Common myeloid progenitor, CD34-positive (primary cell): ENCODE results near the gene NUTM2G.
"Not testable (repeated sequence)": the region's sequence is repeated elsewhere in the genome, so short reads cannot be mapped to it uniquely, and the experiment has no call there.

ENCODE experiments used
- CTCF ChIA-PET: fragments of 350-600 bp; sonication (Branson Sonifier 250); formaldehyde crosslinking; loops from one replicate; lab custom pipeline; 2021; ENCODE audit warnings: antibody characterized with exemption; lab: Charles Lee
- POLR2A ChIA-PET: fragments of 350-600 bp; sonication (Branson Sonifier 250); formaldehyde crosslinking; loops from one replicate; lab custom pipeline; 2021; ENCODE audit warnings: antibody characterized with exemption; lab: Charles Lee
- DNase-seq, 3 donors: peaks; one replicate each; pipeline versions ENCODE4 v3.0.0 to v3.0.0-alpha.2; 2013
- H3K27ac ChIP-seq, 2 experiments: 1 replicate in 1 of 2; 2 replicates in 1 of 2; pipeline ENCODE4 v1.7.0; 2013; ENCODE audit warnings: inconsistent platforms in 2 of 2, low read length in 2 of 2, mild to moderate bottlenecking in 2 of 2, low read depth in 1 of 2, moderate library complexity in 1 of 2; ENCODE audit not compliant: severe bottlenecking in 2 of 2, insufficient read depth in 1 of 2, poor library complexity in 1 of 2
- H3K27me3 ChIP-seq, 5 experiments: replicated peaks in 2 of 5; 1 replicate in 3 of 5; 2 replicates in 2 of 5; pipeline versions ENCODE4 v1.6.1 to v1.7.0; 2013; ENCODE audit warnings: low read length in 4 of 5, mild to moderate bottlenecking in 2 of 5, moderate library complexity in 2 of 5, inconsistent platforms in 1 of 5; ENCODE audit not compliant: insufficient read depth in 5 of 5, control insufficient read depth in 4 of 5
- H3K36me3 ChIP-seq, 4 experiments: 1 replicate in 2 of 4; 2 replicates in 2 of 4; pipeline versions ENCODE4 v1.6.1 to v1.7.0; 2013; ENCODE audit warnings: low read length in 3 of 4, control low read depth in 1 of 4, mild to moderate bottlenecking in 1 of 4; ENCODE audit not compliant: control insufficient read depth in 4 of 4, insufficient read depth in 4 of 4
- H3K4me1 ChIP-seq, 4 experiments: 1 replicate in 3 of 4; 2 replicates in 1 of 4; pipeline versions ENCODE4 v1.6.1 to v1.7.1; 2013; ENCODE audit warnings: low read length in 3 of 4, mild to moderate bottlenecking in 3 of 4, control low read depth in 1 of 4, inconsistent platforms in 1 of 4, moderate library complexity in 1 of 4; ENCODE audit not compliant: control insufficient read depth in 4 of 4, insufficient read depth in 4 of 4; ENCODE audit errors: control extremely low read depth in 1 of 4
- H3K4me3 ChIP-seq, 7 experiments: 1 replicate in 4 of 7; 2 replicates in 3 of 7; pipeline versions ENCODE4 v1.5.1 to v1.7.0; 2013; ENCODE audit warnings: mild to moderate bottlenecking in 7 of 7, low read length in 6 of 7, moderate library complexity in 6 of 7, inconsistent platforms in 2 of 7, low read depth in 2 of 7, control low read depth in 1 of 7; ENCODE audit not compliant: insufficient read depth in 4 of 7, control insufficient read depth in 1 of 7; ENCODE audit errors: extremely low read depth in 1 of 7
- H3K9me3 ChIP-seq, 5 experiments: 1 replicate in 4 of 5; 2 replicates in 1 of 5; pipeline versions ENCODE4 v1.6.1 to v1.7.1; 2013; ENCODE audit warnings: low read length in 4 of 5, mild to moderate bottlenecking in 2 of 5, inconsistent platforms in 1 of 5, low read depth in 1 of 5, moderate library complexity in 1 of 5; ENCODE audit not compliant: control insufficient read depth in 4 of 5, insufficient read depth in 2 of 5; ENCODE audit errors: control extremely low read depth in 1 of 5
- WGBS: methylation state at CpG from one replicate; pipeline ENCODE4 v1.1.5; 2013; ENCODE audit not compliant: insufficient coverage; 5-methylcytosine and 5-hydroxymethylcytosine counted together

Gene NUTM2G

DNA sequence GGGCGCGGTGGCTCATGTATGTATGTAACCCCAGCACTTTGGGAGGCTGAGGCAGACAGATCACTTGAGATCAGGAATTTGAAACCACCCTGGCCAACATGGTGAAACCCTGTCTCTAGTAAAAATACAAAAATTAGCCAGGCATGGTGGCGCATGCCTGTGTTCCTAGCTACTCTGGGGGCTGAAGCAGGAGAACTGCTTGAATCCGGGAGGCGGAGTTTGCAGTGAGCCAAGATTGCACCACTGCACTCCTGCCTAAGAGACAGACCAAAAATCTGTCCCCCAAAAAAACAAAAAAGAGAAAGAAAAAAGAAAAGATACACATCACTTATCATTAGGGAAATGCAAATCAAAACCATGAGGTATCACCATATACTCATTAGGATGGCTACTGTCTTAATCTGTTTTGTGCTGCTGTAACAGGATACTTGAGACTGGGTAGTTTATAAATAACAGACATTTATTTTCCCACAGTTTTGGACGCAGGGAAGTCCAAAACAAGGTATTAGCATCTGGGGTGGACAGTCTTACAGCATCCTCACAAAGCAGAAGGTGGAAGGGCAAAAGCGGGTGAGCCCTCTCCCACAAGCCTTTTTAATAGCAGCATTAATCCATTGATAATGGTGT, 55.0 kb downstream of the NUTM2G start:
- H3K27me3 ChIP-seq, H3K4me1 ChIP-seq, CTCF ChIA-PET, H3K36me3 ChIP-seq, POLR2A ChIA-PET, H3K27ac ChIP-seq, H3K4me3 ChIP-seq, DNase-seq, H3K9me3 ChIP-seq: not testable (repeated sequence)
- 84% methylated on average over 2 of the region's 7 CpGs for WGBS

DNA sequence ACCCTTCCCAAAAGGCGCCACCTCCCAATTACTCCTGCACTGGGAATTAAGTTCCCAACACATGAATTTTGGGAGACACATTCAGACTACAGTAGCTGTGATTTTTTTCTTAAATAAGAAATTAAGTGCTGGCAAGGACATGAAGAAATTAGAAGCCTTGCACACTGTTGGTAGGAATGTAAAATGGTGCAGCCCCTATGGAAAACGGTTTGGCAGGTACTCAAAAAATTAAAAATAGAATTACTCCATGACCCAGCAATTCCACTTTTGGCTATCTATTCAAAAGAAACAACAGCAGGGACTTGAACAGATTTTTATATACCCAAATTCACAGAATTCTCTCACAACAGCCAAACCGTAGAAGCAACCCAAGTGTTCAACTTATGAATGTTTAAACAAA, 55.5 kb downstream of the NUTM2G start:
- no CpG with 5 or more reads among the region's 3 CpGs for WGBS
- H3K27me3 ChIP-seq, H3K4me3 ChIP-seq, H3K27ac ChIP-seq, H3K4me1 ChIP-seq, CTCF ChIA-PET, H3K36me3 ChIP-seq, POLR2A ChIA-PET, H3K9me3 ChIP-seq, DNase-seq: not testable (repeated sequence)

DNA sequence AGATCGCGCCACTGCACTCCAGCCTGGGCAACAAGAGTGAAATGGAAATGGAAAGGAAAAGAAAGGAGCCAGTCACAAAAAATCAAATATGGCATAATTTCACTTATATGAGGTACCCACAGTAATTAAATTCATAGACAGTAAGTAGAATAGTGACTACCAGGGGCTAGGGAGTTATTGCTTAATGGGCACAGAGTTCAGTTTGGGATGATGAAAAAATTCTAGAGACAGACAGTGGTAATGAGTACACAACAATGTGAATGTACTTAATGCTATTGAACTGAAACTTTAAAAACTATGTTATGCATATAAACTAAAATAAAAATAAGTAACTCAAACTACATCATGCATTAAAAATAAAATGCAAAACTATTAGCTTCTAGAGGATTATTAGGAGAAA, 56.2 kb downstream of the NUTM2G start:
- H3K27me3 ChIP-seq, H3K27ac ChIP-seq, DNase-seq, POLR2A ChIA-PET, H3K9me3 ChIP-seq, H3K36me3 ChIP-seq, CTCF ChIA-PET, H3K4me3 ChIP-seq, H3K4me1 ChIP-seq: not testable (repeated sequence)
- no CpG with 5 or more reads among the region's 2 CpGs for WGBS
